Germinal center (tissue), 1 donor: ENCODE data around the gene GMFB.

ENCODE experiments used
- DNase-seq: peaks from one replicate; pipeline ENCODE4 v3.0.0; 2012; ENCODE audit warnings: mixed read lengths, low spot score

The GMFB gene

GRCh38 chr14:54488646-54489317 is at the start of gene GMFB:
GMFB (minus strand) TSS chr14:54488980; CDS start chr14:54488927, 53 bp downstream.
- peak; percentile 92 for DNase-seq

GRCh38 chr14:54538055-54538454 is 49.3 kb upstream of the GMFB start:
- DNase-seq: no peak

- no peak for DNase-seq
These were observed 48.9 kb upstream of the GMFB start for GRCh38 chr14:54537651-54538050.

GRCh38 chr14:54535646-54536045 is 46.9 kb upstream of the GMFB start:
- no peak for DNase-seq

- DNase-seq: no peak
These were observed 46.3 kb upstream of the GMFB start for GRCh38 chr14:54535126-54535525.

GRCh38 chr14:54533100-54533499 is 44.3 kb upstream of the GMFB start:
- no peak for DNase-seq

- DNase-seq: peak; percentile 10
These were observed 43.6 kb upstream of the GMFB start for GRCh38 chr14:54532111-54533012.

- no peak for DNase-seq
These were observed 41.0 kb upstream of the GMFB start for GRCh38 chr14:54529811-54530210.

- no peak for DNase-seq
These were observed 40.2 kb upstream of the GMFB start for GRCh38 chr14:54528973-54529372.

GRCh38 chr14:54524410-54524809 is 35.6 kb upstream of the GMFB start:
- no peak for DNase-seq

GRCh38 chr14:54516709-54517108 is 27.9 kb upstream of the GMFB start:
- DNase-seq: no peak

- no peak for DNase-seq
These were observed 26.9 kb upstream of the GMFB start for GRCh38 chr14:54515670-54516069.

- no peak for DNase-seq
These were observed 23.6 kb upstream of the GMFB start for GRCh38 chr14:54512393-54512792.

- DNase-seq: peak; percentile 97
These were observed 21.0 kb upstream of the GMFB start, which contains the start of gene CGRRF1 for GRCh38 chr14:54509546-54510501. CGRRF1 (plus strand) TSS chr14:54509906; CDS start chr14:54509960, 54 bp downstream.

GRCh38 chr14:54503486-54503885 is 14.7 kb upstream of the GMFB start:
- no peak for DNase-seq

- no peak for DNase-seq
These were observed 13.8 kb upstream of the GMFB start for GRCh38 chr14:54502602-54503001.

GRCh38 chr14:54501480-54501879 is 12.7 kb upstream of the GMFB start:
- DNase-seq: no peak

- no peak for DNase-seq
These were observed 12.0 kb upstream of the GMFB start for GRCh38 chr14:54500744-54501143.

- DNase-seq: no peak
These were observed 9.8 kb upstream of the GMFB start for GRCh38 chr14:54498579-54498978.

- DNase-seq: no peak
These were observed 9.3 kb upstream of the GMFB start for GRCh38 chr14:54498095-54498531.

- DNase-seq: no peak
These were observed 8.4 kb upstream of the GMFB start for GRCh38 chr14:54497224-54497623.

GRCh38 chr14:54493293-54493692 is 4.5 kb upstream of the GMFB start:
- no peak for DNase-seq
